Esophagus muscularis mucosa (tissue), 4 donors: Measurements from ENCODE around the gene DTD1. TPM values are rescaled to one million over a fixed set of nuclear protein-coding genes. Genes with fewer than 3 reads are reported as not detected.

Source experiments
- DNase-seq: peaks from one replicate; pipeline ENCODE4 v3.0.0-alpha.2; 2017; ENCODE audit errors: extremely low spot score
- H3K27ac ChIP-seq, 4 donors: fragments of 200-600 bp; sonication (generic); replicated peaks in 1 of 4; 1 replicate in 3 of 4; 2 replicates in 1 of 4; pipeline ENCODE4 v1.5.1; 2016 to 2019; ENCODE audit warnings: mild to moderate bottlenecking in 1 of 4
- H3K27me3 ChIP-seq, 4 donors: fragments of 200-600 bp; sonication (generic); one replicate each; pipeline versions ENCODE4 v1.5.1 to v1.6.0; 2016 to 2019
- H3K36me3 ChIP-seq, 4 donors: fragments of 200-600 bp; sonication (generic); one replicate each; pipeline ENCODE4 v1.5.1; 2016 to 2019
- H3K4me1 ChIP-seq, 4 donors: fragments of 200-600 bp; sonication (generic); one replicate each; pipeline ENCODE4 v1.5.1; 2016 to 2019
- H3K4me3 ChIP-seq, 4 donors: fragments of 200-600 bp; sonication (generic); 1 replicate in 2 of 4; 2 replicates in 2 of 4; pipeline ENCODE4 v1.5.1; 2016 to 2019; ENCODE audit warnings: mild to moderate bottlenecking in 4 of 4, moderate library complexity in 1 of 4
- H3K9me3 ChIP-seq, 4 donors: fragments of 200-600 bp; sonication (generic); 1 replicate in 3 of 4; 2 replicates in 1 of 4; pipeline ENCODE4 v1.5.1; 2016 to 2019
- CTCF ChIP-seq, 3 experiments: fragments of 200-600 bp in 2 of 3; fragments of 450-650 bp in 1 of 3; sonication (generic) in 2 of 3; IDR thresholded peaks; one replicate each; pipeline ENCODE4 v1.5.1; 2017 to 2019; ENCODE audit warnings: antibody characterized with exemption in 3 of 3, mild to moderate bottlenecking in 2 of 3, moderate library complexity in 1 of 3
- EP300 ChIP-seq: sonication (generic); formaldehyde crosslinking; IDR thresholded peaks from one replicate; pipeline ENCODE4 v1.6.1; 2017; ENCODE audit warnings: antibody characterized with exemption
- POLR2A ChIP-seq: fragments of 450-650 bp; IDR thresholded peaks from one replicate; pipeline ENCODE4 v1.6.1; 2017; ENCODE audit warnings: antibody characterized with exemption, moderate library complexity, mild to moderate bottlenecking, low read depth
- POLR2AphosphoS5 ChIP-seq, 2 donors: sonication (generic); formaldehyde crosslinking; IDR thresholded peaks; one replicate each; pipeline ENCODE4 v1.6.1; 2017; ENCODE audit warnings: antibody characterized with exemption in 2 of 2
- WGBS: methylation state at CpG from one replicate; pipeline ENCODE4 v1.1.5; 2018; 5-methylcytosine and 5-hydroxymethylcytosine counted together
- intact Hi-C: fragments of 100-400 bp; cut with DNase I; formaldehyde crosslinking; loops from one replicate; pipeline ENCODE4 v1.15.1; 2023
- total RNA-seq, 4 donors: library from RNA; depleted of rRNA; stranded (reverse); fragments of >200 nt; gene quantifications; one replicate each; pipeline versions ENCODE4 v1.1.0 to v1.2.1, GENCODE V29; 2016

Gene DTD1
- total RNA-seq, 4 donors from 2014 or later, result 15.1 to 20.0 (median 17.5) TPM

- peak; percentile 17 for DNase-seq
- intact Hi-C loops, result no loop called here
- Histone ChIP-seq H3K4me3 (no peak overlapping the region), H3K27me3 (no peaks in the 10 kb centered on the region), H3K4me1 (peaks cover 0 to 17% (median 8%) of the 10 kb centered on the region in 4 donors), H3K9me3 (no peaks in the 10 kb centered on the region), H3K27ac (no peak overlapping the region), H3K36me3 (peaks cover 0 to 17% (median 6%) of the 10 kb centered on the region in 4 donors)
- 87% methylated on average over 8 of the region's 8 CpGs for WGBS
- TF ChIP-seq CTCF (IDR thresholded peaks at IDR 0.05) (no peak), POLR2AphosphoS5 (IDR thresholded peaks at IDR 0.05) (no peak), POLR2A (no peak), EP300 (no peak)
Observed at GRCh38 chr20:18611492-18611891, 23.6 kb downstream of the DTD1 start.

- H3K9me3 ChIP-seq, result no peaks in the 10 kb centered on the region
- WGBS, result 84% methylated on average over 2 of the region's 2 CpGs
- TF ChIP-seq CTCF (IDR thresholded peaks at IDR 0.05), result no peak
- no peak for TF ChIP-seq POLR2AphosphoS5 (IDR thresholded peaks at IDR 0.05)
- no peak for TF ChIP-seq EP300
- no peak for TF ChIP-seq POLR2A
- no peak overlapping the region for H3K4me3 ChIP-seq
- no peak overlapping the region for H3K27ac ChIP-seq
- DNase-seq, result peak; percentile 12
- intact Hi-C loops, result no loop called here
- H3K36me3 ChIP-seq, result peaks cover 0 to 17% (median 6%) of the 10 kb centered on the region in 4 donors
- peaks cover 0 to 17% (median 8%) of the 10 kb centered on the region in 4 donors for H3K4me1 ChIP-seq
- H3K27me3 ChIP-seq, result no peaks in the 10 kb centered on the region
Observed at GRCh38 chr20:18613553-18613952, 25.7 kb downstream of the DTD1 start.

- TF ChIP-seq EP300, result no peak
- TF ChIP-seq CTCF (IDR thresholded peaks at IDR 0.05), result no peak
- TF ChIP-seq POLR2A, result no peak
- no peak for TF ChIP-seq POLR2AphosphoS5 (IDR thresholded peaks at IDR 0.05)
- Histone ChIP-seq H3K9me3 (no peaks in the 10 kb centered on the region), H3K27me3 (no peaks in the 10 kb centered on the region), H3K4me3 (no peak overlapping the region), H3K36me3 (peaks cover 0 to 14% (median 6%) of the 10 kb centered on the region in 4 donors), H3K27ac (no peak overlapping the region), H3K4me1 (peaks cover 0 to 17% (median 8%) of the 10 kb centered on the region in 4 donors)
- intact Hi-C loops, result no loop called here
- DNase-seq, result peak; percentile 62
- 98% methylated on average over 5 of the region's 5 CpGs for WGBS
Observed at GRCh38 chr20:18614244-18614643, 26.4 kb downstream of the DTD1 start.

- TF ChIP-seq CTCF (IDR thresholded peaks at IDR 0.05) (no peak), POLR2AphosphoS5 (IDR thresholded peaks at IDR 0.05) (no peak), POLR2A (no peak), EP300 (no peak)
- 61% methylated on average over 5 of the region's 5 CpGs for WGBS
- Histone ChIP-seq H3K4me3 (no peak overlapping the region), H3K36me3 (peaks cover 0 to 8% (median 6%) of the 10 kb centered on the region in 4 donors), H3K27me3 (no peaks in the 10 kb centered on the region), H3K9me3 (no peaks in the 10 kb centered on the region), H3K27ac (no peak overlapping the region), H3K4me1 (peaks cover 0 to 17% (median 8%) of the 10 kb centered on the region in 4 donors)
- intact Hi-C loops, result no loop called here
- peak; percentile 60 for DNase-seq
Observed at GRCh38 chr20:18615020-18615650, 27.3 kb downstream of the DTD1 start.

DNA sequence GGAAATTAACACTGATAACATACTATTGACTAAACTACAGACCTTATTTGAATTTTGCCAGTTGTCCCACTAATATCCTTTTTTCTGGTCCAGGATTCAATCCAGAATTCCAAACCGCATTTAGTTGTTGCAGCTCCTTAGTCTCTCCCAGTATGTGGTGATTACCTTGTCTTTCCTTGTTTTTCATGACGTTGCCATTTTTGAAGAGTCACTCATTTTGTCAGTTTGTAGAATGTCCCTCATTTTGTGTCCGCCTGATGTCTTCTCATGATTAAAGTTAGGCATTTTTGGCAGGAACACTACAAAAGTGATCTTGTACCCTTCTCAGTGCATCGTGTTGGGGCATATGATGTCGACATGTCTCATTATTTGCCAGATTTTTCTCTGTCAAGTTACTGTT, 33.1 kb downstream of the DTD1 start:
- Histone ChIP-seq H3K27me3 (no peaks in the 10 kb centered on the region), H3K27ac (no peak overlapping the region), H3K9me3 (no peaks in the 10 kb centered on the region), H3K4me1 (no peaks in the 10 kb centered on the region), H3K4me3 (no peak overlapping the region), H3K36me3 (no peaks in the 10 kb centered on the region)
- 92% methylated on average over 5 of the region's 5 CpGs for WGBS
- intact Hi-C loops, result loop anchor here (10.0 kb wide), 1 partner anchor 1044 kb away; no protein-coding TSS in a partner anchor
- DNase-seq, result peak; percentile 24
- no peak for TF ChIP-seq POLR2AphosphoS5 (IDR thresholded peaks at IDR 0.05)
- TF ChIP-seq CTCF (IDR thresholded peaks at IDR 0.05), result no peak
- no peak for TF ChIP-seq EP300
- TF ChIP-seq POLR2A, result no peak
